Measurements from ENCODE around the gene NKRF. TPM values are rescaled to one million over a fixed set of nuclear protein-coding genes. Genes with fewer than 3 reads are reported as not detected.

NKRF gene
- polyA plus RNA-seq, 4 donors, result 14.6 to 16.6 (median 15.8) TPM

Other genes with a start within 250 kb of the NKRF start
- gene SLC25A43, start 207.1 kb downstream of the NKRF start, polyA plus RNA-seq (ENCODE audit: insufficient read length in 4 of 4), result 1 to 10 TPM; 3.1 to 6.7 (median 4.5) TPM
- gene SLC25A5, start 138.0 kb downstream of the NKRF start, polyA plus RNA-seq (ENCODE audit: insufficient read length in 4 of 4), result 100 to 1,000 TPM; 308 to 363 (median 338) TPM
- 10 to 100 TPM; 28.6 to 37.0 (median 33.0) TPM for gene STEEP1, start 41.0 kb downstream of the NKRF start, polyA plus RNA-seq (ENCODE audit: insufficient read length in 4 of 4)
- gene UBE2A, start 31.9 kb downstream of the NKRF start, polyA plus RNA-seq (ENCODE audit: insufficient read length in 4 of 4), result 10 to 100 TPM; 86.6 to 98.5 (median 89.3) TPM
- gene SEPTIN6, start 86.7 kb upstream of the NKRF start, polyA plus RNA-seq (ENCODE audit: insufficient read length in 4 of 4), result 10 to 100 TPM; 61.0 to 68.8 (median 63.8) TPM
- under 1 TPM; 0.40 to 0.79 (median 0.61) TPM for gene SOWAHD, start 152.2 kb upstream of the NKRF start, polyA plus RNA-seq (ENCODE audit: insufficient read length in 4 of 4)
- 1,000 to 10,000 TPM; 1,958 to 2,894 (median 2,245) TPM for gene RPL39, start 185.2 kb upstream of the NKRF start, polyA plus RNA-seq (ENCODE audit: insufficient read length in 4 of 4)
- 10 to 100 TPM; 24.3 to 39.4 (median 34.0) TPM for gene UPF3B, start 246.5 kb upstream of the NKRF start, polyA plus RNA-seq (ENCODE audit: insufficient read length in 4 of 4)

Data from left renal cortex interstitium (tissue), 4 donors.